H1 (cell line): ENCODE measurements around the gene PEPD. TPM values are rescaled to one million over a fixed set of nuclear protein-coding genes. Genes with fewer than 3 reads are reported as not detected.

ENCODE experiments used
- CBX5 ChIP-seq: fragments of 300-800, 300-1000 bp; sonication (generic); IDR thresholded peaks from 2 replicates; pipeline ENCODE4 v1.7.1; 2016; ENCODE audit warnings: antibody characterized with exemption, low read length, low read depth
- CHD2 ChIP-seq: IDR thresholded peaks from 2 replicates; pipeline ENCODE4 v1.6.1; 2012; ENCODE audit warnings: low read length, improper control_type of control experiment
- EGR1 ChIP-seq: IDR thresholded peaks from 2 replicates; pipeline ENCODE4 v1.6.1; 2011; ENCODE audit warnings: low read depth, low read length, borderline replicate concordance
- HDAC6 ChIP-seq: IDR thresholded peaks from one replicate; pipeline ENCODE4 v1.7.1; 2012; ENCODE audit warnings: low read depth, mild to moderate bottlenecking, inconsistent platforms, low read length, moderate library complexity
- JUN ChIP-seq: IDR thresholded peaks from 2 replicates; pipeline ENCODE4 v1.6.1; 2011; ENCODE audit warnings: low read depth, mild to moderate bottlenecking, improper control_type of control experiment, low read length
- NANOG ChIP-seq: IDR thresholded peaks from 2 replicates; pipeline ENCODE4 v1.6.1; 2011; ENCODE audit warnings: low read length, low read depth, mild to moderate bottlenecking, inconsistent platforms; ENCODE audit not compliant: insufficient read depth, poor library complexity, severe bottlenecking
- NRF1 ChIP-seq: IDR thresholded peaks from 2 replicates; pipeline ENCODE4 v1.6.1; 2011; ENCODE audit warnings: mild to moderate bottlenecking, low read depth, low read length, improper control_type of control experiment
- POLR2AphosphoS5 ChIP-seq: IDR thresholded peaks from 2 replicates; pipeline ENCODE4 v1.6.1; 2011; ENCODE audit warnings: low read depth, low read length
- TCF12 ChIP-seq: IDR thresholded peaks from 2 replicates; pipeline ENCODE4 v1.6.1; 2011; ENCODE audit warnings: low read depth, mild to moderate bottlenecking, low read length
- USF2 ChIP-seq: IDR thresholded peaks from 2 replicates; pipeline ENCODE4 v1.6.1; 2011; ENCODE audit warnings: low read length, improper control_type of control experiment
- polyA plus RNA-seq, 7 experiments: library from polyadenylated mRNA; depleted of rRNA in 3 of 7; stranded (reverse) in 5 of 7; unstranded in 2 of 7; fragments of >200 nt in 5 of 7; fragments of 200-250 nt in 2 of 7; gene quantifications; 1 replicate in 5 of 7; 2 replicates in 1 of 7; 4 replicates in 1 of 7; pipeline versions ENCODE4 v1.2.1 to v1.2.3, GENCODE V29; 2011 to 2013; ENCODE audit warnings: missing spikeins in 2 of 7, mixed read lengths in 2 of 7
- total RNA-seq: library from RNA; stranded (reverse); fragmentation: NEBNext Ultra II Directional; extraction: Animal tissue kit (Norgen Biotek cat#: 25700); gene quantifications from 2 replicates; pipeline ENCODE4 v1.2.1, GENCODE V29; 2021
- TF ChIP-seq, protein P1 (sequence below): fragments of 300-600 bp; sonication (generic); IDR thresholded peaks from 2 replicates; pipeline ENCODE4 v1.7.1; 2012; ENCODE audit warnings: low read length, moderate library complexity, mild to moderate bottlenecking, inconsistent platforms; ENCODE audit not compliant: insufficient replicate concordance

The PEPD gene
- total and polyA plus RNA-seq, 2 of the 8 experiments (the other 6 are each of a cell fraction or from before 2014, with no cell fraction given): 84.1 to 178 TPM

DNA sequence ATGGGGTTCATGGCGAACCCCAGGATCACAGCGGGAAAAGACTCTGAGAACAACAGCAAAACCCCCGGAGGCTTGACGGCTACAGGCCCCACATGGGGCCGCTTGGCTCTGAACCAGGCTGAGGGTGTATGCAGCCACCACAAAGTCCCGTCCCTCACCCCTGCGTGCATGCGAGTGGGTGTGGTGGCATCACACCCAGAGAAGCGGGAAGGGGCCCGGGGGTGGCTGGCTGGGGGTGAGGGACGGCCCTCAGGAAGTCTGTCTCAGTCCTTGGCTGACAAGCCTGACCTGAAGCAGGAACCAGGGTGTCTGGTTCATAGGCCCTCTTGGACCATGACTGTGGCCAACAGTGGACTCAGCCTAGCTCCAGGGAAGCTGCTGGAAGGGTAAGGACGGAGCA is 113.9 kb downstream of the PEPD start (continued):
- TF ChIP-seq, protein P1, sequence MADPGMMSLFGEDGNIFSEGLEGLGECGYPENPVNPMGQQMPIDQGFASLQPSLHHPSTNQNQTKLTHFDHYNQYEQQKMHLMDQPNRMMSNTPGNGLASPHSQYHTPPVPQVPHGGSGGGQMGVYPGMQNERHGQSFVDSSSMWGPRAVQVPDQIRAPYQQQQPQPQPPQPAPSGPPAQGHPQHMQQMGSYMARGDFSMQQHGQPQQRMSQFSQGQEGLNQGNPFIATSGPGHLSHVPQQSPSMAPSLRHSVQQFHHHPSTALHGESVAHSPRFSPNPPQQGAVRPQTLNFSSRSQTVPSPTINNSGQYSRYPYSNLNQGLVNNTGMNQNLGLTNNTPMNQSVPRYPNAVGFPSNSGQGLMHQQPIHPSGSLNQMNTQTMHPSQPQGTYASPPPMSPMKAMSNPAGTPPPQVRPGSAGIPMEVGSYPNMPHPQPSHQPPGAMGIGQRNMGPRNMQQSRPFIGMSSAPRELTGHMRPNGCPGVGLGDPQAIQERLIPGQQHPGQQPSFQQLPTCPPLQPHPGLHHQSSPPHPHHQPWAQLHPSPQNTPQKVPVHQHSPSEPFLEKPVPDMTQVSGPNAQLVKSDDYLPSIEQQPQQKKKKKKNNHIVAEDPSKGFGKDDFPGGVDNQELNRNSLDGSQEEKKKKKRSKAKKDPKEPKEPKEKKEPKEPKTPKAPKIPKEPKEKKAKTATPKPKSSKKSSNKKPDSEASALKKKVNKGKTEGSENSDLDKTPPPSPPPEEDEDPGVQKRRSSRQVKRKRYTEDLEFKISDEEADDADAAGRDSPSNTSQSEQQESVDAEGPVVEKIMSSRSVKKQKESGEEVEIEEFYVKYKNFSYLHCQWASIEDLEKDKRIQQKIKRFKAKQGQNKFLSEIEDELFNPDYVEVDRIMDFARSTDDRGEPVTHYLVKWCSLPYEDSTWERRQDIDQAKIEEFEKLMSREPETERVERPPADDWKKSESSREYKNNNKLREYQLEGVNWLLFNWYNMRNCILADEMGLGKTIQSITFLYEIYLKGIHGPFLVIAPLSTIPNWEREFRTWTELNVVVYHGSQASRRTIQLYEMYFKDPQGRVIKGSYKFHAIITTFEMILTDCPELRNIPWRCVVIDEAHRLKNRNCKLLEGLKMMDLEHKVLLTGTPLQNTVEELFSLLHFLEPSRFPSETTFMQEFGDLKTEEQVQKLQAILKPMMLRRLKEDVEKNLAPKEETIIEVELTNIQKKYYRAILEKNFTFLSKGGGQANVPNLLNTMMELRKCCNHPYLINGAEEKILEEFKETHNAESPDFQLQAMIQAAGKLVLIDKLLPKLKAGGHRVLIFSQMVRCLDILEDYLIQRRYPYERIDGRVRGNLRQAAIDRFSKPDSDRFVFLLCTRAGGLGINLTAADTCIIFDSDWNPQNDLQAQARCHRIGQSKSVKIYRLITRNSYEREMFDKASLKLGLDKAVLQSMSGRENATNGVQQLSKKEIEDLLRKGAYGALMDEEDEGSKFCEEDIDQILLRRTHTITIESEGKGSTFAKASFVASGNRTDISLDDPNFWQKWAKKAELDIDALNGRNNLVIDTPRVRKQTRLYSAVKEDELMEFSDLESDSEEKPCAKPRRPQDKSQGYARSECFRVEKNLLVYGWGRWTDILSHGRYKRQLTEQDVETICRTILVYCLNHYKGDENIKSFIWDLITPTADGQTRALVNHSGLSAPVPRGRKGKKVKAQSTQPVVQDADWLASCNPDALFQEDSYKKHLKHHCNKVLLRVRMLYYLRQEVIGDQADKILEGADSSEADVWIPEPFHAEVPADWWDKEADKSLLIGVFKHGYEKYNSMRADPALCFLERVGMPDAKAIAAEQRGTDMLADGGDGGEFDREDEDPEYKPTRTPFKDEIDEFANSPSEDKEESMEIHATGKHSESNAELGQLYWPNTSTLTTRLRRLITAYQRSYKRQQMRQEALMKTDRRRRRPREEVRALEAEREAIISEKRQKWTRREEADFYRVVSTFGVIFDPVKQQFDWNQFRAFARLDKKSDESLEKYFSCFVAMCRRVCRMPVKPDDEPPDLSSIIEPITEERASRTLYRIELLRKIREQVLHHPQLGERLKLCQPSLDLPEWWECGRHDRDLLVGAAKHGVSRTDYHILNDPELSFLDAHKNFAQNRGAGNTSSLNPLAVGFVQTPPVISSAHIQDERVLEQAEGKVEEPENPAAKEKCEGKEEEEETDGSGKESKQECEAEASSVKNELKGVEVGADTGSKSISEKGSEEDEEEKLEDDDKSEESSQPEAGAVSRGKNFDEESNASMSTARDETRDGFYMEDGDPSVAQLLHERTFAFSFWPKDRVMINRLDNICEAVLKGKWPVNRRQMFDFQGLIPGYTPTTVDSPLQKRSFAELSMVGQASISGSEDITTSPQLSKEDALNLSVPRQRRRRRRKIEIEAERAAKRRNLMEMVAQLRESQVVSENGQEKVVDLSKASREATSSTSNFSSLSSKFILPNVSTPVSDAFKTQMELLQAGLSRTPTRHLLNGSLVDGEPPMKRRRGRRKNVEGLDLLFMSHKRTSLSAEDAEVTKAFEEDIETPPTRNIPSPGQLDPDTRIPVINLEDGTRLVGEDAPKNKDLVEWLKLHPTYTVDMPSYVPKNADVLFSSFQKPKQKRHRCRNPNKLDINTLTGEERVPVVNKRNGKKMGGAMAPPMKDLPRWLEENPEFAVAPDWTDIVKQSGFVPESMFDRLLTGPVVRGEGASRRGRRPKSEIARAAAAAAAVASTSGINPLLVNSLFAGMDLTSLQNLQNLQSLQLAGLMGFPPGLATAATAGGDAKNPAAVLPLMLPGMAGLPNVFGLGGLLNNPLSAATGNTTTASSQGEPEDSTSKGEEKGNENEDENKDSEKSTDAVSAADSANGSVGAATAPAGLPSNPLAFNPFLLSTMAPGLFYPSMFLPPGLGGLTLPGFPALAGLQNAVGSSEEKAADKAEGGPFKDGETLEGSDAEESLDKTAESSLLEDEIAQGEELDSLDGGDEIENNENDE: no peak
- TF ChIP-seq CBX5: no peak
- no peak for TF ChIP-seq TCF12
- TF ChIP-seq CHD2: no peak
- TF ChIP-seq JUN: no peak
- TF ChIP-seq NRF1: no peak
- no peak for TF ChIP-seq POLR2AphosphoS5
- no peak for TF ChIP-seq HDAC6
- no peak for TF ChIP-seq USF2
- TF ChIP-seq EGR1: no peak
- no peak for TF ChIP-seq NANOG
